Pons (tissue), 1 donor: Measurements from ENCODE around the gene MED20.
"Not testable (repeated sequence)": the region's sequence is repeated elsewhere in the genome, so short reads cannot be mapped to it uniquely, and the experiment has no call there.

Experiments used
- DNase-seq: peaks from one replicate; pipeline ENCODE4 v3.0.0-alpha.2; 2016; ENCODE audit warnings: low spot score

Gene MED20, protein sequence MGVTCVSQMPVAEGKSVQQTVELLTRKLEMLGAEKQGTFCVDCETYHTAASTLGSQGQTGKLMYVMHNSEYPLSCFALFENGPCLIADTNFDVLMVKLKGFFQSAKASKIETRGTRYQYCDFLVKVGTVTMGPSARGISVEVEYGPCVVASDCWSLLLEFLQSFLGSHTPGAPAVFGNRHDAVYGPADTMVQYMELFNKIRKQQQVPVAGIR

DNA sequence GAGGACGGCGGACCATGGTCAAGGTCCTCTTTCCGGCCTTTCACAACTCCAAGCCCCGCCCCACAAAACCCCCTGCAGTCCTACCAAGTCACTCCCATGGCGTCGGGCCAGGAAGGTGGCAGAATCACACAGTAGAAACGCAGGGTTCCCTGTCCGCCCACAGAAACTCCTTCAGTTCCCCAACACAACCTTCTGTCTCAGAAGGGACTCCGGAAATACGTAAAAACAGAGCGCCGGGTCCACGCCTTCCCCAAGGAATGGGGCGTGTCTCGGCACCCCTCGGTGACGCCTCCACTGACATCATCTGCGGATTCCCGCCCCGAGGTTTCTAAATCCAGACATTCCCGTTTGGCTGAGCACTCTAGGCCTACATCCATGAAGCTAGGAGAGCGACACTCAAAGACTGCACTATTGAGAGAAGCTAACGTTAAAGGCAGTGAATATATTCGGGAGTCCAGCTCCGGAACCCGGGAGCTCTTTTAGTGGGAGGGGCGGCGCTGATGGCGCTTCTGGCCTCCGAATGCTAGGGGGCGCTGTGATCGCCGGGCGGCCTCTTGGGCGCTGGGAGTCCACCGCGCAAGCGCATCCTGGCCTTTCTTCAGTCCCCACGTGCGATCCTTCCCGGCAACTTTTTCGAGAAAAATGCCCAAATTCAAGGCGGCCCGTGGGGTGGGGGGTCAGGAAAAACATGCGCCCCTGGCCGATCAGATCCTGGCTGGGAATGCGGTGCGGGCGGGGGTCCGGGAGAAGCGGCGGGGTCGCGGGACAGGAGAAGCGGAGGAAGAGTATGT lies at the start of gene MED20, which contains the start of gene BYSL:
Gene MED20 (minus strand): TSS at position 219 of the 791 bp plus-strand sequence. CDS start 121 bp downstream, at position 98.
Gene BYSL (plus strand): TSS at position 579 of the 791 bp plus-strand sequence. CDS start 64 bp downstream, at position 643.
- DNase-seq = peak; percentile 97

DNA sequence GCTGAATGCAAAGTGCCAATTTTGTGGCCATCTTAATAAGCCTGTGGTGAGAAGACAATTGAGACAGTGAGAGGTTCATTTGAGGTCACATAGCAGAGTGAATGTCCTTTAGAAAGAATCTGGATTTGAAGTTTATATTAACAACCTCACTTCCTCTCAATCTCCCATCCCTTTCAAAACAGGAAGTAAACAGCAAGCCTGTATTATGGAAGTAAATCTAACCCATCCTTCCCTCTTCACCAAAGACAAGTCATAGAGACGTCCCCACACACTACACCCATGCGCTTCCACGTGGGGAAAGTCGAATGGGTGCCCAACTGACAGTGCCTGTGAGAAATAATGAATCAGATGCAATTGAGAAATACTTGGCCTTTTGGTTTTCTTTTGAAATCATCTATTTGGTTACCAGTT lies 49.5 kb upstream of the MED20 start:
- peak; percentile 16 for DNase-seq

DNA sequence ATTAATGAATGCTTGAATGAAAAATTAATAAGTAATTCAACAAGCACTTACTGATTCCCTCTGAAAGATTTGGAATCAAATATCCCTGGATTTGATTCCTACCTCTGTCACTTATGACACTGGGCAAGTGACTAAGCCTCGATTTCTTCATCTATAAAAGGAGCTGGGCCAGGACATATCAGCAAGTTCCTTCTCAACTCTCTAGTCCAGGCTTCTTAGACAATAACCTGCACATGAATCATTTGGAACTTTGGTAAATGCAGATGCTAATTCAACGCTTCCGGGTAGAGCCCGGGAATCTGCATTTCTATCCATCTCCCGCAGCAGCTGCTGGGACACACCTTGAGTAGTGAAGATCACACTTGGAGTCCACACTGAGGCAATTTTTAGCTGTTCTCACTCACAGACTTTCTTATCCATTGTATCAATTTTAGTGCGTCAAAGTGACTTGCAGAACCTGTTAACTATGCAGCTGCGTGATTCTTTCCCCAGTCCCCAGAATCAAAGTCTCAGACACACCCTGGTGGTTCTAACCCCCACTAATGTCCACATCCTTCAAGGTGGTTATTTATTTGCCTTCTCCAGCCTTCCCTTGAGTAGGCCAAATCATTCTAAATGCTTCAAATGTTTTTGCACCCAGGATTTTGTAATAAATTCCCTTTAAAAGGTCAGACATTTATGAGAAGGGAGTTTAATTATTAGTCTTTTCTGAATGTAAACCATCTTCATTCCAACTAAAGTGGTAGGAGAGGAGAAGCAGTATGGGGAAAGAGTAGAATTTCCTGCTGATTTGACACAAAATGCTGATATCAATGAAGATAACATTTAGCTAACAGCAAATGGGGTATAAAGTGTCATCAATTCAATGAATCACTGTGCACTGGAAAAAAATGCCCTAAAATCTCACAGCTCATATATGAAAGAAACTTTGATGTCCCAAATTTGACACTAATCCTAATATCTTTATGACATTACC lies 46.7 kb upstream of the MED20 start:
- no peak for DNase-seq

DNA sequence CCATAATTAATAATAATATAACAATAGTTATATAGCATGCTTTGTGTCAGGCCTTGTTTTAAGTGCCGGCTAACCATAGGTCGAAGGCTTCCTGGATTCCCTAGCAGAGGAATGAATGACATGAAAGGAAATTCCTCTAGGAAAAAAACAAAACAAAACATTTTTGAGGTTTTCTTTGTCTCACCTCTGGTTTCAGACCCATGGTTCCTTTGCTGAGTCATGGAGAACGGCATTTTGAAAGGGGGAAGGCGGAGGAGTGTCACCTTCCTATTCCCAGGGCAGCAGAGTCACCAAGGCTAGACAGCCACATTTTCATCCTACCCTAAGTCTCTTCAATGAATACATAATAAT lies 46.0 kb upstream of the MED20 start:
- DNase-seq = no peak

DNA sequence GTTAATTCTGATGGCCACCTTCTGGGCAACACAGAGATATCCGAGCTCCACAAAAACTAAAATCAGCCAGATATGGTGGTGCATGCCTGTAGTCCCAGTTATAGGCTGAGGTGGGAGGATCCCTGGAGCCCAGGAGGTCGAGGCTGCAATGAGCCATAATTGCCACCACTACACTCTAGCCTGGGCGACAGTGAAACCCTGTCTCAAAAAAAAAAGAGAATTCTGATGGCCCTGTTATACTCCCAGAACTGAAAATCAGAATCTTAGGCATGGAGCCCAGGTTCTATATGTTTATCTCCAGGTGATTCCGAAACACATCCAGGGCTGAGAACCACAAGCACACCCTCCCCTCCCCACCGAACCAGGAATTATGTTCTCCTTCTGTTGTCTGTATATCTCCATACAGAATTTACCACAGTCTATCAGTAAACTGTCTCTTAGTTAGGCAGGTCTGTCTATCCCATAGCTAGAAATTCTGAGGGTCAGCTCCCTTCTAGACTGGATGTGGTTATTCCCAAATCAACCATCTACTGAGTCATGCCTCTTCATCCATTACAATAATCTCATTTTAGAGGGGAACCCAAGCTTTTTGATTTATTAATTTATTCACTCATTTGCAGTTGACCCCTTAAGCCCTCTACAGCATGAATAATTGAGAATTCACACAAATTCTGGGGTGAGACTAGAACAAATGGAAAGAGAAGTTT lies 45.4 kb upstream of the MED20 start:
- DNase-seq = no peak

DNA sequence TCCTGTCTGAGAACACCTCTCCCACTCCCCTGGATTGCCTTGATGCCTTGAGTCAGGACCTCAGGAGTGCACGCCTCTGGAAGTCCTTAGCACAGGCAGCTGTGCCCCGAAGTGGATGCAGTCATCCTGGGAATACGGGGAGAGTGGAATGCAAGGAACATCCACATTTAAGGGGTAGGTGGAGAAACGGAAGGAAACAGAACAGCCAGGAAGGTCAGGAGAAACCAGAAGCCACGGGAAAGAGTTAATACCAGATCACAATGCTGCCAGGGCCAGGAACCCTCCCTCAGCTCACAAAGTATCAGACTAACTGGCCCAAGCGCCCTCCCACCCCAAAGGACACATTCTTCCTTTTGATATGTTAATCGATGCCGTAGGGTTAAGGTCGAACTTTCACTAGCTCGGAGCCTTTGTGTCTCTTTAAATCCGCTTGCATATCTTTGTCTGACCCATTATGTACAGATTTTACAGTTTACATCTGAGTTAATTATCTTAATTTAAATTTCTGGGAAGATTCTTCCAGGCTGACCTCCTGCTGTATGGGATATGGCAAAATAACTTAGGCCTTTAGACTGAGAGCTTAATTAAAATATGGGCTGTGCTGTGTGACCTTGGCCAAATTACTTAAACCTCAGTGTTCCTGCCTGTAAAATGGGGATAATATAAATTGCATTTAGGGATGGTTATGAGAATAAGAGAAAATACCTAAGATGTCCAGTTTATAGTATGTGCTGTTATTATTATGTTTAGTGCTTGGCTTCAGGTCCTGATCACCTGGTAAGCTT lies 44.7 kb upstream of the MED20 start:
- no peak for DNase-seq

DNA sequence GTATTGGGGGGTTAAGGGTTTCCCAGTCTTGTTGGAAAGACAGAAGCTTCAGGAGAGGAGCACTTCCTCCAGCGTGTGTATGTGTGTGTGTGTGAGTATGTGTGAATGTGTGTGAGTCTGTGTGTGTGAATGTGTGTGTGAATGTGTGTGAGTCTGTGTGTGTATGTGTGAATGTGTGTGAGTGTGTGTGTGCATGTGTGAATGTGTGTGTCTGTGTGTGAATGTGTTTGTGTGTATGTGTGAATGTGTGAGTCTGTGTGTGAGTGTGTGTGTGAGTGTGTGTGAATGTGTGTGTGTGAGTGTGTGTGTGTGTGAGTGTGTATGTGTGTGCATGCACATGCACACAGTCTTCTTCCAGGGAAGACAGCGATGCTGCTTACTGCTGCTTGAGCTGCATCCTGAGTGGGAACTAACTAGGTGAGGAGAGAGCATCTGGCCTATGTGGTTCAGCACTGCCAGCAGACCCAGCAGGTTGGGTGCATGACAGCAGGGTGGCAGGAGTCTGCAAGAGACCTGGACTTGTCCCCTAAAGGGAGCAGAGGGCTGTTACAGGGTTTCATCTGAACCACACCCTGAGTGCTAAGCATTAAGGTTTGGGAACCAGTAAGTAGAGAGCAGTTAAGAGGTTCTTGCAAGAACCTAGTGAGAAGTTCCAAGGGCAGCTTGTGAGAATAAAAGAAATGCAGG lies 43.4 kb upstream of the MED20 start:
- DNase-seq = no peak

DNA sequence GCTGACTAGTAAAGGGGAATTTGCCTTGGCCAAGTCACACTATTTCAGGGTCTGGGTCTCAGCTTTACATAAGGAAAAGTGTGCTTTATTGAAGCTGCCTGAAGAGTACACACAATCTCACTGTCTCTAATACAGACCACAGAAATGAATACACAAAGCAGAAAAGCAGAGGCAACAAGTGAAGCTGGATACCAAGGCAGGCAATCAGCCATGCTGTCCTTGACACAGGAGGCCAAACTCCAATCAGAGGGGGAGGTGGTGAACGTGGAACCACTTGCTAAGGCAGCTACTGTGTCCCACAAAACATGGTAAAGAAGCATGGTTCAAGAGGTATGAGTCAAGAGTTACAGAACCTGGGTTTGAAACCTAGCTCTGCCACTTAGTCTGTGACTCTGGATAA lies 42.4 kb upstream of the MED20 start:
- no peak for DNase-seq

DNA sequence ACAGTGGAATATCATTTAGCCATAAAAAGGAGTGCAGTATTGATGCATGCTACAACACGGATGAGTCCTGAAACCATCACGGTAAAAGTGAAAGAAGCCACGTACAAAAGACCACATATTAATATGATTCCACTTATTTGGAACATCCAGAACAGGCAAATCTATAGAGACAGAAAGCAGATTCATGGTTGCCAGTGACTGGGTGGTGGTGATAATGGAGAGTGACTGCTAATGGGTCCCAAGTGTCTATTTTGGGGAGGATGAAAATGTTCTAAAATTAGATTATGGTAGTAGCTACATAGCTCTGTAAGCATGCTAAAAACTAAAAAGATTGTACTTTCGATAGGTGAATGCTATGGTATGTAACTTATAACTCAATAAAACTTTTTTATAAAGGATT lies 39.1 kb upstream of the MED20 start:
- no peak for DNase-seq

DNA sequence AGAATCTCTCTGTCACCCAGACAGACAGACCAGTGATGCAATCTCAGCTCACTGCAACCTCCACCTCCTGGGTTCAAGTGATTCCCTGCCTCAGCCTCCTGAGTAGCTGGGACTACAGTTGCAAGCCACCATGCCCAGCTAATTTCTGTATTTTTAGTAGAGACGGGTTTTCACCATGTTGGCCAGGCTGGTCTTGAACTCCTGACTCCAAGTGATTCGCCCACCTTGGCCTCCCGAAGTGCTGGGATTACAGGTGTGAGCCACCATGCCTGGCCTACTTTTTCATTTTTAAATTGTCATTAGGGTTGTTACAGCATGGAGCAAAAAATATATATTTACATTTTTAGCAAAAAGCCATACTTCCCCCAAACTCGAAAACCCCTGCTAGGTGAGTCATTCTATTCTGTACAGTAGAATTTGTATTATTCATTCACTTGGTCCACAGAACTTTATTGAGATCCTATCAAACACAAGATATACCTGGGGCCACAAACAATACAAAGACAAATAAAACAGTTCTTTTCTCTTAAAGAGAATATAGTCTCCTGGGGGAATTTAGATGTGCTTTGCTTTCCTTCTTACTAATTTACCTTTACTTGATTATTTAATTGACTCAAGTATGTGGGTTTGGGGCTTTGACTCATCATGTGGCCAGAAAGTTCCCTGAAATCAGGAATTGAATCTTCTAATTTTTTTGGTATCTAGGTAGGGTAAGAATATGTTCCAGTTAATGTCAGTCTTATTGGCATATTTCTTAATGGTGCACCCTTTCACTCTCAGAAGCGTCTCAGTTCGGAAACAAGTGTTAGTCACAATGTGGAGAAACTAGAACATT lies 37.3 kb upstream of the MED20 start:
- DNase-seq = no peak

DNA sequence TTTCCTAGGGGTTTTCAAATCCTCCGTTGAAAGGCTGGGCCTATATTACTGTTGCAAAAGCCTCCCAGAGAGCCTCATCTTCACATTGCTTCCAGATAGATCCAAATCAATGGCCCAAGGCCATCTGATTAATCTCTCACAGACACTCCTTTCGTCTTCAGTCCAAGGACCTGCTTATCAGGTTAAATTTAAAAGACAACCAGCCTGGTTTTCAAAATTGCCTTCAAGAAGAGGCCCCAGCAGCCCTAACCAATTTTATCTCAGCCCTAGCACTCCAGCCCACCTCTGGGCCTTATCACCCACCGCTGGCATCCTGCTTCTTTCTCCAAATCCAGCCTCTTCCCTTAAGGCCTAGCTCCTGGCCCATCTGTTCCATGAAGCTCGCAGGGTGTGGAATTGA lies 36.2 kb upstream of the MED20 start:
- DNase-seq = no peak

DNA sequence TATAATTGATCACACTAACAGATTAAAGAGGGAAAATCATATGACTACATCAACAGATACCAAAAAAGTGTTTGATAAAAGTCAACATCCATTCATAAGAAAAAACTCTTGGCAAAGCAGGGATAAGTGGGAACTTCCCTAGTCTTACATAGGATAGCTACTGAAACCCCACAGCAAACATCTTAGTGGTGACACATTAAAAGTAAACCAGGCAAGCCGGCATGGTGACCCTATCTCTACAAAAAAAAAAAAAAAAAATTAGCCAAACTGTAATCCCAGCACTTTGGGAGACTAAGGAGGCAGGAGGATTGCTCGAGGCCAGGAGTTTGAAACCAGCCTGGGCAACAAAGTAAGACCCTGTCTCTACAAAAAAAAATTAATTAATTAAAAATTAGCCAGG lies 34.5 kb upstream of the MED20 start:
- DNase-seq = no peak

DNA sequence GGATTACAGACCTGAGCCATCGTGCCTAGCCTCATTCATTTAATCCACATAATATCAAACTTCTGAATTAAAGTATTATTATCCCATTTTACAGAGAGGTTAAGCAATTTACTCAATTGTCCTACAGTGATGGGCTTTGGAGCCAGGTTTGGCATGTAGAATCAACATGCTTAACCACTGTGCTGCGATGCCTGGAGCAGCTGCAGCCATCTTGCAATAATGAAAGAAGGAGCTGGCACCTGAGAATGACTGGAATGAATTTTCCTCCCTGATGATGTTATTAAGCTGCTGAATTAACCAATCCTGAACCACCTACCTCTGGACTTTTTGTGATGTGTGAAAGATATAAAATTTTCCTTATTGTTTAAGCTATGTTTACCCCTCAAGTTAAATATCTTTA lies 33.7 kb upstream of the MED20 start:
- DNase-seq = no peak

DNA sequence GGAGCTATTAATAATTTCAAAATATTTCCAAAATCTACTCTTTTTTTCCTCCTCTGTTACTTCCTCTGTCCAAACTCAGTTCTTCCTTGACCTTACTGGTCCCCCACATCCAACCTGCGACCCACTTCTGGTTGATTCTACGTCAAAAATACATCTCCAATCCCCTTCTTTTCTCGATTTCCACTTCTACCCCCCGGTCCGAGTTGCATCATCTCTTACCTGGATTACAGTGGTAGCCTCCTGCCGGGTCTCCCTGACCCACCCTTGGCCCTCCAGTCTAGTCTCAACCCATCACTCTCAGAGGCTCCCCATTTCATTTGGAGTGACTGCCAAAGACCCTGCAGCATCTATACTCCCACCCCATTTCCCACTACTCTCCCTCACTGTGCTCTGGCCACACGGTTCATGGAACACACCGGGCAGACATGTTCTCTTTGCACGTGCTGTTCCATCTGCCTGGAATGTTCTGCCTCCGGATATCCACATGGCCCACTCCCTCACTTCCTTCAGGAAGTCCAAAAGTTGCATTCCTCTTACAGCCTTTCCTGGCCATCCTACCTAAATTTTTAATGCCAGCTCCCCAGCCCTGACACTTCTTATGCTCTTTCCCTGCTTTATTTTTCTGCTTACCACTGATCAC lies 26.8 kb upstream of the MED20 start:
- no peak for DNase-seq

DNA sequence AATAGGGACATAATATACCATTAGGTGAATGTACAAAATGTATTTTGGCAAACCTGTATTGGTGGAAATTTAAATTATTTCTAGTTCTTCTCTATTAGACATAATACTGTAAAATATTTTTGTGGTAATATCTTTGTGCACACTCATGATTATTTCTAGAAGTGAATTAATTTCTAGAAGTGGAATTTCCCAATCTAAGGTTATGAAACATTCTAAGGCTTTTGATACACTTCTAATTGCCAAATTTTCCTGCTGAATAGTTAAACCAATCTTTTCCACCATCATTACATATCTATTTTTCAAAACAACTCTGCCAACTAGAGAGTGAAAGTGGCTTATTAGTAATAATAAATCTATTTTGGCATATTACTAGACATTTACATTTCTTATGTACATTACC lies 22.5 kb upstream of the MED20 start:
- DNase-seq = no peak

DNA sequence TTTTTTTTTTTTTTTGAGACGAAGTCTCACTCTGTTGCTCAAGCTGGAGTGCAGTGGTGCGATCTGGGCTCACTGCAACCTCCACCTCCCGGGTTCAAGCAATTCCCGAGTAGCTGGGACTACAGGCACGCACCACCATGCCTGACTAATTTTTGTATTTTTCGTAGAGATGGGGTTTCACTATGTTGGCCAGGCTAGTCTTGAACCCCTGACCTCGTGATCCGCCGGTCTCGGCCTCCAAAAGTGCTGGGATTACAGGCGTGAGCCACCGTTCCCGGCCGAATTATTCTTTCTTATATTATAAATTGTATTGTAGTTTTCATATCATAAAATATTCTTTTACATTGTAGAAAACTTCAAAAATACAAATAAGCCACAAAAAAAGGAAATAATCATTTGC lies 21.9 kb upstream of the MED20 start:
- DNase-seq = not testable (repeated sequence)

DNA sequence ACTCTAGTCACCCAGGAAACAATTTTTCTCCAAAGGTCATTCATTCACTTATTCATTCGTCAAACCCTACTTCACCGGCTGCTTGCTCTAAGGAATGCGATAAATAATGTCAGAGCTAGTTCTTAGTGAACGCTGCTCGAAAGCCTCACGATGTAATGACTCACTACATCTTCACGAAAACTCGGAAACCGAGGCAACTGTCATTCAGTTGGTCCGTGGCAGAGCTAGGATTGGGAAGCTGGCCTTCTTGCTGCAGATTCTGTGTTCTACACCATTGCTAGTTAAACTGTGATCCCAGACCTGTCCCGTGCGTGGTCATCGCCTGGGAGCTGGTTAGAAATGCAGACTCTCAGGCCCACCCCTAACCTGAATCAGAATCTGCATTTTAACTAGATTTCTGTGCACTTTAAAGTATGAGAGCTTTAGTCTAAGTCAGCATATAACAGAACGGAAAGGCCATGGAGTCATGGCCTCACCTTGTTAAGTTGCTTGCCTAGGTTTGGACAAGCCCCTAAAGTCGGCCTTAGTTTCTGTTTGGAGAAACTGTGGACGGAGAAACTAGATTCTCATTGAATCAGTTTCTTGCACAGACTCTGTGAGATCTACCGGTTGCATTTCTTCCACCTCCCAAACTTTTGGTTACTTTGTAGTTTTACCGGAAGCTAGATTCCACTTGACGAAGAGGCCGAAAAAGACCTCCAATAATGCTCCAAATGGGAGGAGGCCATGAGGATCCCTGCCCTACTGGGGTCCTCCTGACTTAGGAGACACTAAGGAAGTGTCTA lies 21.3 kb upstream of the MED20 start:
- DNase-seq = no peak
